ENCODE measurements around the gene SORCS2. TPM values are rescaled to one million over a fixed set of nuclear protein-coding genes. Genes with fewer than 3 reads are reported as not detected.

SORCS2 gene
- total RNA-seq, 2 donors from 2014 or later: 1.5 to 1.7 TPM

DNA sequence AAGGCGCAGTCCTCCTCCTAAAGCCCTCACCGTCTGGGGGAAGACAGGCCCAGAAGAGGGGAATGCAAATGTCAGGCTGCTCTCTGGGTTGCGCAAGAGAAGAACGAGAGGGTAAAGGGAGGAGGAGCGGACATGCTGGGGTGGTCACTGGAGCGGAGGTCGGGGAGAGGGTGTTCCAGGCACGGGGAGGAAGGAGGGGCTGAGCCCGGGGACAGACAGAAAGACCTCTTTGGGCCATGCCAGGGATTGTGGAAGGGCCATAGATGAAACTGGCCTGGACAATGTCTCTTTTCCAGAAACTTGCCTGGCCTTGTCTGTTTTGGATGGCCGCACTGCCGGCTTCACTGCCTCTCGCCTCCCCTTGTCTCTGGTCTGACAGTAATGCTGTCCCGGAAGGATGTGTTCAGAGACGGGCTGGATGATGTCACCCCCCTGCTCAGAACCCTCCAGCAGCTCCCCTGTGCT is 121.0 kb downstream of the SORCS2 start:
- H3K9me3 ChIP-seq: peaks cover 0 to 2% of the 10 kb centered on the region in 2 donors
- TF ChIP-seq CTCF (IDR thresholded peaks at IDR 0.05): no peak
- H3K4me3 ChIP-seq: no peak overlapping the region
- no peaks in the 10 kb centered on the region for H3K36me3 ChIP-seq
- no peak overlapping the region for H3K27ac ChIP-seq
- no peaks in the 10 kb centered on the region for H3K27me3 ChIP-seq
- no peak for DNase-seq (ENCODE audit: low spot score)
- H3K4me1 ChIP-seq: peaks cover 0 to 12% of the 10 kb centered on the region in 2 donors

- Histone ChIP-seq H3K27ac (no peak overlapping the region), H3K9me3 (peaks cover 0 to 8% of the 10 kb centered on the region in 2 donors), H3K4me1 (peaks cover 0 to 8% of the 10 kb centered on the region in 2 donors), H3K27me3 (no peaks in the 10 kb centered on the region), H3K36me3 (no peaks in the 10 kb centered on the region), H3K4me3 (no peak overlapping the region)
- no peak for TF ChIP-seq CTCF (IDR thresholded peaks at IDR 0.05)
- DNase-seq (ENCODE audit: low spot score): no peak
These were observed 121.7 kb downstream of the SORCS2 start for GRCh38 chr4:7313991-7314390.

DNA sequence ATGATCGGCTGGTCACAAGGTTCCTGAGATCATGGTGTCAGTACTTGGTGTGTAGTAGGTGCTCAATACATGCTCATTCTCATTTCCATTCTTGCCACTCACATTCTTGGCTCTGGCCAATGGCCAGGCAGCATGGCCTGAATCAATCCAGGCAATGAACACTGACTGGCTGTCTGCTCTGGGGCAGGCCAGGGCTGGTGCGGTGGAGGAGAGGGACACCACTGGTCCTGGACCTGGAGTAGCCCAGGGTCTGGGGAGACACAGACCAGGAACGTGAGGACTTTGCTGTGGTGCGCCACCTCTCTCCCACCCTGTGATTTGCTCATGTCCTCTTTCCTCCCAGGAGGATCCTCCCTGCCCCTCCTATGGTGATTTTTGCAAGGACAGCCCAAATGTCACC is 122.9 kb downstream of the SORCS2 start:
- TF ChIP-seq CTCF (IDR thresholded peaks at IDR 0.05): no peak
- peaks cover 0 to 21% of the 10 kb centered on the region in 2 donors for H3K9me3 ChIP-seq
- no peaks in the 10 kb centered on the region for H3K4me1 ChIP-seq
- DNase-seq (ENCODE audit: low spot score): no peak
- no peak overlapping the region for H3K4me3 ChIP-seq
- no peak overlapping the region for H3K27ac ChIP-seq
- no peaks in the 10 kb centered on the region for H3K36me3 ChIP-seq
- H3K27me3 ChIP-seq: no peaks in the 10 kb centered on the region

GRCh38 chr4:7315935-7316334 is 123.6 kb downstream of the SORCS2 start:
- no peak overlapping the region for H3K4me3 ChIP-seq
- no peak for DNase-seq (ENCODE audit: low spot score)
- H3K27me3 ChIP-seq: no peaks in the 10 kb centered on the region
- no peak overlapping the region for H3K27ac ChIP-seq
- no peaks in the 10 kb centered on the region for H3K36me3 ChIP-seq
- H3K4me1 ChIP-seq: no peaks in the 10 kb centered on the region
- TF ChIP-seq CTCF (IDR thresholded peaks at IDR 0.05): no peak
- H3K9me3 ChIP-seq: peaks cover 0 to 24% of the 10 kb centered on the region in 2 donors

- Histone ChIP-seq H3K27me3 (no peaks in the 10 kb centered on the region), H3K4me3 (no peak overlapping the region), H3K36me3 (no peaks in the 10 kb centered on the region), H3K4me1 (no peaks in the 10 kb centered on the region), H3K9me3 (peaks cover 0 to 24% of the 10 kb centered on the region in 2 donors), H3K27ac (no peak overlapping the region)
- no peak for DNase-seq (ENCODE audit: low spot score)
- TF ChIP-seq CTCF (IDR thresholded peaks at IDR 0.05): no peak
These were observed 126.7 kb downstream of the SORCS2 start for GRCh38 chr4:7319024-7319423.

DNA sequence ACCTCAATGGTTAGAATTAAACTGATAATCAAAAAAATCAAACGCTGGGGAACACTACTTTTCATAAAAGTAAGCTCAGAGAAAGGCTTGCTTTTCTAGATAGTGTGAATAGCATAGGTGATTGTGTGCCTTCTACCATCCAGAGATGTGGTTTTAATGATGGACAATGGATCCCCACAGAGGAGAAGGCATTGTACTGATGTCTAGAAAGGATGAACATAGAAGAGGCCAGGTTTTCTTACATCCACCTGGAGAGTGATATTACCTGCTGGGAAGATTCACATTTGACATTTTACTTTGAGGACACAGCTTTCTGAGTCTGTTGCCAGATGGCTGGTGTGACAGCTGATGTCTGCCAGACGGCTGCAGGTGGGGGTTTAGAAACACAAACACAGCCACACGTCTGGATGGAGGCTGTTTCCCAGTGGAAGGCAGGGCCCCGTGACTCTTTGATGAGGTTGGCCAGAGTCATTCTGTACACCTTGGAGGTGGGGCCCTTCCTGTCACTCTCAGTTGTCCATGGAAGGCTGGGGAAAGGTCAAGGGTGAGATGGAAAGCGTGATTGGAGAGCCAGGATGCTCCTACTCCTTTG is 128.0 kb downstream of the SORCS2 start:
- DNase-seq (ENCODE audit: low spot score): no peak
- H3K27me3 ChIP-seq: no peaks in the 10 kb centered on the region
- no peak overlapping the region for H3K4me3 ChIP-seq
- H3K9me3 ChIP-seq: peaks cover 0 to 24% of the 10 kb centered on the region in 2 donors
- no peak overlapping the region for H3K27ac ChIP-seq
- no peaks in the 10 kb centered on the region for H3K36me3 ChIP-seq
- TF ChIP-seq CTCF (IDR thresholded peaks at IDR 0.05): no peak
- no peaks in the 10 kb centered on the region for H3K4me1 ChIP-seq
